ENCODE data around the gene ANKRD39. TPM values are rescaled to one million over a fixed set of nuclear protein-coding genes. Genes with fewer than 3 reads are reported as not detected.

ANKRD39 gene
- total and polyA plus RNA-seq, 2 of the 8 experiments (the other 6 are each of a cell fraction or from before 2014, with no cell fraction given) = 18.5 to 21.3 TPM

- Histone ChIP-seq H2BK12ac (ENCODE audit: low read depth, low read length) (no peak overlapping the region), H3K9me3 (ENCODE audit: insufficient read depth in 2 of 2, low read depth in 1 of 2, low read length in 1 of 2) (no peaks in the 10 kb centered on the region), H4K20me1 (replicated peaks in 1 of 2; ENCODE audit: control insufficient read depth in 1 of 2, insufficient read depth in 2 of 2, low read length in 2 of 2) (no peaks in the 10 kb centered on the region), H3K79me2 (ENCODE audit: control insufficient read depth in 1 of 2, insufficient read depth in 2 of 2, low read length in 2 of 2) (no peaks in the 10 kb centered on the region), H2BK120ac (replicated peaks; ENCODE audit: low read depth, low read length) (no peak overlapping the region), H3K4me2 (ENCODE audit: insufficient read depth in 1 of 2, low read depth in 2 of 2, low read length in 2 of 2) (no peak overlapping the region), H3K23me2 (ENCODE audit: low read depth, low read length) (peaks cover 4% of the 10 kb centered on the region; the same call in 1 of the 2 replicates), H3K4ac (replicated peaks; ENCODE audit: insufficient read length, low read depth, low read length) (no peak overlapping the region), H2BK20ac (ENCODE audit: low read length) (no peak overlapping the region), H3K27me3 (replicated peaks in 1 of 4; ENCODE audit: control insufficient read depth in 3 of 4, extremely low read depth in 1 of 4, insufficient read depth in 3 of 4, low read length in 3 of 4) (no peaks in the 10 kb centered on the region; a peak in 1 of 7 replicates), H3K56ac (replicated peaks; ENCODE audit: insufficient read length, low read depth, low read length) (no peak overlapping the region), H3K79me1 (ENCODE audit: low read depth, low read length) (no peaks in the 10 kb centered on the region), H4K8ac (ENCODE audit: extremely low read depth, insufficient read depth, low read length) (no peak overlapping the region), H2AK5ac (ENCODE audit: low read depth, low read length) (no peak overlapping the region), H2BK5ac (ENCODE audit: low read depth, low read length) (no peak overlapping the region), H3K14ac (ENCODE audit: insufficient read length) (no peak overlapping the region), H4K91ac (replicated peaks; ENCODE audit: insufficient read length, low read length) (no peak overlapping the region), H2AFZ (ENCODE audit: low read length) (no peak overlapping the region), H4K5ac (ENCODE audit: insufficient read length, low read depth, low read length) (no peak overlapping the region), H3K36me3 (ENCODE audit: control insufficient read depth in 2 of 4, insufficient read depth in 4 of 4, low read length in 3 of 4) (no peaks in the 10 kb centered on the region), H3K9ac (replicated peaks in 1 of 4; ENCODE audit: extremely low read depth in 1 of 4, low read depth in 3 of 4, low read length in 3 of 4) (no peak overlapping the region), H3K4me1 (replicated peaks in 1 of 4; ENCODE audit: control insufficient read depth in 3 of 4, insufficient read depth in 4 of 4, low read length in 3 of 4) (peaks cover 0 to 13% (median 6%) of the 10 kb centered on the region in 4 experiments; a peak in 3 of 7 replicates), H3K27ac (ENCODE audit: low read depth, low read length) (no peak overlapping the region), H3K4me3 (ENCODE audit: extremely low read depth in 1 of 4, insufficient read depth in 2 of 4, low read depth in 3 of 4, low read length in 4 of 4) (no peak overlapping the region), H3K23ac (ENCODE audit: insufficient read length) (no peak overlapping the region), H3K18ac (ENCODE audit: extremely low read depth, low read length) (no peak overlapping the region), H2BK15ac (ENCODE audit: low read length) (no peak overlapping the region)
- TF ChIP-seq CBX5 (IDR thresholded peaks at IDR 0.05; ENCODE audit: low read depth, low read length) = no peak
- no peak for TF ChIP-seq CBX8 (IDR thresholded peaks at IDR 0.05; ENCODE audit: borderline replicate concordance, low read depth, low read length)
- DNase-seq (ENCODE audit: low read depth in 1 of 2, low spot score in 2 of 2) (no peak), FAIRE-seq (no peak)
- ChIA-PET POLR2A (ENCODE audit: partially characterized antibody) (interaction anchor here (1.1 kb wide), 1 partner anchor 15 kb away, joined by 3 read pairs; no protein-coding TSS in a partner anchor), CTCF (ENCODE audit: partially characterized antibody) (interaction anchor here (1.5 to 2.1 kb wide), 2 partner anchors 22 to 40 kb away, joined by 5 to 11 read pairs; partner anchors contain the start of gene ANKRD39)
- 93% methylated on average over 8 of the region's 8 CpGs; no CpG with 5 or more reads in 1 of the 2 experiments for WGBS, 2 experiments (ENCODE audit: extremely low coverage in 1 of 2, insufficient coverage in 1 of 2, insufficient read length in 1 of 2, insufficient replicate concordance in 2 of 2, low coverage in 1 of 2, low lambda C conversion rate in 2 of 2, missing lambda C conversion rate in 1 of 2)
Measured at GRCh38 chr2:96898135-96898505, 40.3 kb upstream of the ANKRD39 start.

Data from H1 (cell line).